NCI-H128 (cell line): ENCODE measurements around the gene JAM3.
"Not testable (repeated sequence)": the region's sequence is repeated elsewhere in the genome, so short reads cannot be mapped to it uniquely, and the experiment has no call there.

Source experiments
- DNase-seq: peaks from one replicate; lab custom pipeline; 2025; ENCODE audit not compliant: unreplicated experiment; lab: John Stamatoyannopoulos, UW

JAM3 gene

DNA sequence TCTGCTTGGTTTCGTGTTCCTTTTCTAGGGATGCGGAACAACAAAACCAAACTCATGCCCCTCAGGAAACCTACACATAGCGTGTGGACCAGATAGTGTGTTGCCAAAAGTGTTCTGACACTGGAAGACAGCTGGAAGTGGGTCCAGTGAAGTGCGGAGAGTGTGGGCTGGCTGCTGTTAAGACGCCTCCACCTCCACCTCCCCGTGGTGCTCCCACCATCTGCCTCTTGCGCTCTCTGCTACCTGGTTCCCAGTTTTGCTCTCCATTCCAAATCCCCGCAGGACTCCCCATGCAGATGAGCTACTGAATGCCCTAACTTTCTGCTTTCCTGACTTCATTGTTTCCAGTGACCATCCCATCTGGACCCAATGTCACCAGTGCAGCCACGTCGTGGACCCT is 103.1 kb downstream of the JAM3 start:
- no peak for DNase-seq

DNA sequence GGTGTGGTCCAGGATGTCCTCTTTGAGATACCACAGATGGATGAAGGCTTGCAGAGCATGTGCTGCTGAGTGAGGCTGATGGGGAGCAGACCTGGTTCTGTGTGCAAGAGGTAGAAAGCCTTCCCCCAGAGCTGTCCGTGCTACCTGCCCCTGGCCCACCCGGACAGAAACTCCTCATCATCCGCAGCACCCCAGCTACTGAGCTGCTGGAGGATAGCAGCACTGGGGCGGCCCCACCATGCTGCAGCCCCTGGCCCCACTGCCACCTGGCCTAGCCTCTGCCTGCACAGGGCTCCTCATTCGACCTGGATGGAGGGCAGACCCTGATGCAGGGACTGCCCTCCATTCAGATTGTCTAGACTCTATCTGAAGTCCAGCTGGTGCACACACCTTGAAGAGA is 104.4 kb downstream of the JAM3 start:
- DNase-seq, result no peak

GRCh38 chr11:134176284-134176683 is 107.4 kb downstream of the JAM3 start:
- DNase-seq, result no peak

DNA sequence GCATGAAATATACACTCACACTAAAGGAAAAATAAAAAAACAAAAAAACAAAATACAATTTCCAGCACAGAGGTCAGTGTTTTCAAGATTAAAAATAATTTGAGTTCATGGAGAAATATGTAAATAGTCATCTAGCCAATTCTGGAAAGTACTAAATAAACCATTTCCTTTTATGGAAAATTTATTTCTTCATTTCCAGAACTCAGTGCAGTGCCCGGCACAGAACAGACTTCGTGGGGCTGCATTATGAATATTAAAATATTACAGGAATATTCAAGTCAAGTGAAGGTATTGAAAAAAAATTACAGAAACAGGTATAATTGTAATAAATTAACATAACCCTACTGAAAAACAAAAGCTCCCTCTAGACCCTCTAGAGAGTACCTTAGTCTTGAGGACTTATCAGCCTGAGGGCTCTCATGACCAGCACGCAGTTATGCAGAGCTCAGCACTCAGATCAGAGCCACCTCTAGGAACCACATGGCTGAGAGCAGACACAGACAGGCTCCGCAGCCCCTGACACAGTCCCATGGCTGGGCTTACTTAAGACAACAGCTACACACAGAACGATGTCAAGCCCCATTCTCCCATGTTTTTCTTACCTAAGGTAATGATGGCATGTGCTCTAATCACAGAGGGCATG is 109.3 kb downstream of the JAM3 start:
- no peak for DNase-seq

- DNase-seq, result no peak
Observed at GRCh38 chr11:134181707-134182106, 112.8 kb downstream of the JAM3 start.

DNA sequence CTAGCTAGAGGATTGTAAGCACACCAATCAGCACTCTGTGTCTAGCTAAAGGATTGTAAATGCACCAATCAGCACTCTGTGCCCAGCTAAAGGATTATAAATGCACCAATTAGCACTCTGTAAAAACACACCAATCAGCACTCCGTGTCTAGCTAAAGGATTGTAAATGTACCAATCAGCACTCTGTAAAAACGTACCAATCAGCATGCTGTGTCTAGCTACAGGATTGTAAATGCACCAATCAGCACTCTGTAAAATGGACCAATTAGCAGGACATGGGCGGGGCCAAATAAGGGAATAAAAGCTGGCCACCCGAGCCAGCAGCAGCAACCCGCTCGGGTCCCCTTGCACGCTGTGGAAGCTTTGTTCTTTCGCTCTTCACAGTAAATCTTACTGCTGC is 119.2 kb downstream of the JAM3 start:
- DNase-seq, result not testable (repeated sequence)

DNA sequence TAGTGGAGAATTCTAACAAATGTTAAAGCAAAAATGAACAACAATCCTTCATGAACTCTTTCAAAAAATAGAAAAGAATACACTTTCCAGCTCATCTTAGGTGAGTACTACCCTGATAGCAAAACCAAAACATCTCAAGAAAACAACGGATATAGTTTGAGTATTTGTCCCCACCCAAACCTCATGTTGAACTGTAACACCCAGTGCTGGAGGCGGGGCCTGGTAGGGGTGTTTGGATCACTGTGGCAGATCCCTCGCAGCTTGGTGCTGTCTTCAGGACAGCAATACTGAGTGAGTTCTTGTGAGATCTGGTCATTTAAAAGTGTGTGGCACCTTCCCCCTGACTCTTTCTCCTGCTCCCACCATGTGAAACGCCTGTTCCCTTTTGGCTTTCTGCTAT is 127.9 kb downstream of the JAM3 start:
- no peak for DNase-seq

- no peak for DNase-seq
Observed at GRCh38 chr11:134199531-134199930, 130.7 kb downstream of the JAM3 start.

DNA sequence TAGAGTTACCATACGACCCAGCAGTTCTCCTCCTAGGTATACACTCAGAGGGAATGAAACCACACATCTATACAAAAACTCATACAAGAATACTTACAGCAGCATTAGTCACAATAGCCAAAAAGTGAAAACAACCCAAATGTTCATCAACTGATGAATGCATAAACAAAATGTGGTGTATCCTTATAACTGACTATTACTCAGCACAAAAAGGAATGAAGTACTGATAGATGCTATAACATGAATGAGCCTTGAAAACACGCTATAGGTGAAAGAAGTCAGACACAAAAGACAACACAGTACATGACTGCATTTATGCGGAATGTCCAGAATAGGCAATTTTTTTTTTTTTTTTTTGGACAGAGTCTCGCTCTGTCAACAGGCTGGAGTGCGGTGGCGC is 131.8 kb downstream of the JAM3 start:
- no peak for DNase-seq
